ENCODE measurements around the gene ABCA12. TPM values are rescaled to one million over a fixed set of nuclear protein-coding genes. Genes with fewer than 3 reads are reported as not detected.

The ABCA12 gene
- total RNA-seq, 1 experiment from 2014 or later: 1.3 TPM

- Histone ChIP-seq H3K36me3 (ENCODE audit: control insufficient read depth in 1 of 2, insufficient read depth in 2 of 2, low read length in 2 of 2) (no peaks in the 10 kb centered on the region), H3K4me1 (ENCODE audit: control insufficient read depth in 1 of 2, insufficient read depth in 2 of 2, low read length in 2 of 2) (no peaks in the 10 kb centered on the region), H3K9me3 (ENCODE audit: control insufficient read depth in 1 of 2, insufficient read depth in 1 of 2, low read depth in 1 of 2, low read length in 2 of 2) (no peaks in the 10 kb centered on the region), H3K27ac (ENCODE audit: low read depth, low read length) (no peak overlapping the region), H3K4me2 (ENCODE audit: low read length) (no peak overlapping the region), H3K9me2 (ENCODE audit: insufficient read depth) (no peaks in the 10 kb centered on the region), H2AFZ (ENCODE audit: low read depth, low read length, poor library complexity, severe bottlenecking) (no peak overlapping the region), H3K79me2 (ENCODE audit: insufficient read depth, low read length) (no peaks in the 10 kb centered on the region), H3K4me3 (replicated peaks in 1 of 2; ENCODE audit: low read depth in 1 of 2, low read length in 2 of 2) (no peak overlapping the region), H4K20me1 (ENCODE audit: insufficient read depth) (no peaks in the 10 kb centered on the region), H3K27me3 (ENCODE audit: insufficient read depth, low read length) (no peaks in the 10 kb centered on the region), H3K9ac (ENCODE audit: low read length) (no peak overlapping the region)
- no peak for DNase-seq (ENCODE audit: low read depth, low spot score)
- TF ChIP-seq ELF1 (IDR thresholded peaks at IDR 0.05; ENCODE audit: borderline replicate concordance, low read depth): no peak
- no peak for TF ChIP-seq MAX (IDR thresholded peaks at IDR 0.05)
- no peak for TF ChIP-seq ATF3 (IDR thresholded peaks at IDR 0.05)
- TF ChIP-seq POLR2A (IDR thresholded peaks at IDR 0.05; ENCODE audit: borderline replicate concordance, extremely low read depth, insufficient read depth, insufficient read length): no peak
- TF ChIP-seq EZH2phosphoT487 (IDR thresholded peaks at IDR 0.05; ENCODE audit: borderline replicate concordance): no peak
- TF ChIP-seq ZNF274 (IDR thresholded peaks at IDR 0.05; ENCODE audit: low read depth, low read length): no peak
- no peak for TF ChIP-seq FOSL1 (IDR thresholded peaks at IDR 0.05; ENCODE audit: low read depth)
- TF ChIP-seq ZFX (IDR thresholded peaks at IDR 0.05): no peak
- no peak for TF ChIP-seq JUND (IDR thresholded peaks at IDR 0.05)
- TF ChIP-seq CBX3 (IDR thresholded peaks at IDR 0.05; ENCODE audit: low read depth): no peak
- no peak for TF ChIP-seq TCF7L2 (IDR thresholded peaks at IDR 0.05; ENCODE audit: borderline replicate concordance, extremely low read depth, insufficient read depth, insufficient read length)
- no peak for TF ChIP-seq EZH2 (IDR thresholded peaks at IDR 0.05)
- TF ChIP-seq SIN3A (IDR thresholded peaks at IDR 0.05; ENCODE audit: low read depth): no peak
- TF ChIP-seq YY1 (IDR thresholded peaks at IDR 0.05; ENCODE audit: extremely low read depth, insufficient replicate concordance, low read depth, low read length): no peak
- no TSS peak for BruUV-seq (replicated peaks)
- ChIA-PET RAD21 (ENCODE audit: low non-redundant PET in 1 of 2, low total read pairs in 2 of 2, uncharacterized antibody in 2 of 2, unreplicated experiment in 2 of 2) (no interaction called here), CTCF (no interaction called here), POLR2A (no interaction called here)
- intact Hi-C loops (cut with micrococcal nuclease): no loop called here
- ATAC-seq: no peak
These were observed 102.1 kb downstream of the ABCA12 start for GRCh38 chr2:215036314-215036713.

All from HCT116 (cell line).